ENCODE results near the gene CCDC91. TPM values are rescaled to one million over a fixed set of nuclear protein-coding genes. Genes with fewer than 3 reads are reported as not detected.

The CCDC91 gene
- total and polyA plus RNA-seq, 8 donors: 15.0 to 27.0 (median 19.1) TPM

Other genes starting within 250 kb of the CCDC91 start
- under 1 TPM; 0.09 to 0.79 (median 0.27) TPM for gene PTHLH, start 217.7 kb upstream of the CCDC91 start, total RNA-seq
- gene PTHLH, start 217.7 kb upstream of the CCDC91 start, polyA plus RNA-seq: under 1 TPM; 0.15 to 0.89 TPM

Measured in pancreas (tissue), 8 donors.